GM23338 (cell line): ENCODE results near the gene JUP.

Experiments
- CREB1 ChIP-seq: fragments of 250-450 bp; sonication (Bioruptor Pico); IDR thresholded peaks from 2 replicates; pipeline ENCODE4 v1.5.0; 2020; ENCODE audit warnings: low read depth, mild to moderate bottlenecking, moderate library complexity
- EZH2 ChIP-seq: fragments of 200-600 bp; sonication (generic); IDR thresholded peaks from one replicate; pipeline ENCODE4 v1.8.0; 2017; ENCODE audit warnings: antibody characterized with exemption, mild to moderate bottlenecking, low read depth; ENCODE audit not compliant: unreplicated experiment
- EZH2phosphoT487 ChIP-seq: fragments of 200-600 bp; sonication (generic); IDR thresholded peaks from one replicate; pipeline ENCODE4 v1.8.1; 2018; ENCODE audit warnings: antibody characterized with exemption; ENCODE audit not compliant: unreplicated experiment
- JUNB ChIP-seq: IDR thresholded peaks from one replicate; pipeline ENCODE4 v1.6.1; 2016; ENCODE audit warnings: antibody characterized with exemption; ENCODE audit not compliant: unreplicated experiment
- NANOG ChIP-seq: IDR thresholded peaks from 2 replicates; pipeline ENCODE4 v1.6.1; 2016; ENCODE audit warnings: antibody characterized with exemption, borderline replicate concordance
- POLR2AphosphoS5 ChIP-seq: IDR thresholded peaks from 2 replicates; pipeline ENCODE4 v1.6.1; 2016; ENCODE audit warnings: antibody characterized with exemption, low read depth
- STAT1 ChIP-seq: IDR thresholded peaks from one replicate; pipeline ENCODE4 v1.6.1; 2016; ENCODE audit warnings: antibody characterized with exemption; ENCODE audit not compliant: unreplicated experiment
- ZNF114 ChIP-seq: fragments of 250-450 bp; sonication (Bioruptor Pico); IDR thresholded peaks from 2 replicates; pipeline ENCODE4 v1.5.0; 2020; ENCODE audit warnings: mild to moderate bottlenecking, moderate library complexity
- ZNF331 ChIP-seq: fragments of 250-450 bp; sonication (Bioruptor Pico); IDR thresholded peaks from 2 replicates; pipeline ENCODE4 v1.5.0; 2020; ENCODE audit warnings: low read depth, mild to moderate bottlenecking, moderate library complexity
- TF ChIP-seq, protein P1 (sequence below), 2 experiments: fragments of 200-600 bp in 1 of 2; sonication (generic) in 1 of 2; conservative IDR thresholded peaks; 2 replicates each; pipeline versions ENCODE4 v1.5.1 to v1.6.1; 2016 to 2017; ENCODE audit warnings: antibody characterized with exemption in 2 of 2, low read depth in 2 of 2, mild to moderate bottlenecking in 2 of 2, moderate library complexity in 1 of 2
- TF ChIP-seq, protein P2 (sequence below): IDR thresholded peaks from one replicate; pipeline ENCODE4 v1.6.1; 2018; ENCODE audit warnings: antibody characterized with exemption; ENCODE audit not compliant: unreplicated experiment
- TF ChIP-seq, protein P3 (sequence below): fragments of 250-450 bp; sonication (Bioruptor Pico); IDR thresholded peaks from 2 replicates; pipeline ENCODE4 v1.5.0; 2020; ENCODE audit warnings: mild to moderate bottlenecking, moderate library complexity
- TF ChIP-seq, protein P4 (sequence below): IDR thresholded peaks from 2 replicates; pipeline ENCODE4 v1.6.1; 2016; ENCODE audit warnings: antibody characterized with exemption

DNA sequence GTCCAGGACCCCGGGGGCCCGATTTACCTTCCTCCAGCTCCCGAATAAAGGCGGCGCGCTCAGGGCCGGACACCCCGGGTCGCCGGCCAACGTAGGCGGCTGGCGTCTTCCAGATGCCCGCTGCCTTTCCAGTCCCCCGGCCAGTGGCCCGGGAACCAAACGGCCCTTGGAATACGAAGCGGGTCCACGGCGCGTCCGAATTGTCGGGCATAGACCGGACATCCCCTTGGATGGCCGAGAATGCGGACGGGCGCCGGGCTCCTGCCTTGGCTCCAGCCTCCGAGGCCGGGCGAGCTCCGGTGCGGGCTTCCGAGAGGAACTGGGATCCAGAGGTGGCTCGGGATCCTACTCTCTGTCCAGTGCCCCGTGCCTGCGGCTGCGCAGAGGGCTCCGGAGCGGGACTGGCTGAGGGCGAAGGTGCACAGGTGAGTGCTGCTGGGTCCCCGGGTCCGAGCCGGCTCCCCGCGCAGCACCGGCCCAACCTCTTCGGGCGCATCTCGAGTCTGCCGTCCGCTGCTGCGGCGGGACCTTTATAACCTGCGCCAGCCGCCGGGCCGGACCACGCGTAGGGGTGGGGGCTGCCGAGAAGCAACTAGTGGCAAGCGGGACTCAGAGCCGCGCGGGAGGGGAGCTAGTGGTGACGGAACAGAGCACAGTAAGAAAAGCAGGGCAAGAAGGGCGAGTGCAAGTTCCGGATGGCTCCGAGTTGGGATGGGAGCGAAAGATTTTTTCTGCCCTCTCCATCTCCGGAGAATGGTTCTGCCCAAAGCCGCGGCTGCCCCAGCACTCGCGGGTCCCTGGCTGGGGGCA is 52.2 kb downstream of the JUP start, which contains the start of gene HAP1:
- TF ChIP-seq, protein P1, sequence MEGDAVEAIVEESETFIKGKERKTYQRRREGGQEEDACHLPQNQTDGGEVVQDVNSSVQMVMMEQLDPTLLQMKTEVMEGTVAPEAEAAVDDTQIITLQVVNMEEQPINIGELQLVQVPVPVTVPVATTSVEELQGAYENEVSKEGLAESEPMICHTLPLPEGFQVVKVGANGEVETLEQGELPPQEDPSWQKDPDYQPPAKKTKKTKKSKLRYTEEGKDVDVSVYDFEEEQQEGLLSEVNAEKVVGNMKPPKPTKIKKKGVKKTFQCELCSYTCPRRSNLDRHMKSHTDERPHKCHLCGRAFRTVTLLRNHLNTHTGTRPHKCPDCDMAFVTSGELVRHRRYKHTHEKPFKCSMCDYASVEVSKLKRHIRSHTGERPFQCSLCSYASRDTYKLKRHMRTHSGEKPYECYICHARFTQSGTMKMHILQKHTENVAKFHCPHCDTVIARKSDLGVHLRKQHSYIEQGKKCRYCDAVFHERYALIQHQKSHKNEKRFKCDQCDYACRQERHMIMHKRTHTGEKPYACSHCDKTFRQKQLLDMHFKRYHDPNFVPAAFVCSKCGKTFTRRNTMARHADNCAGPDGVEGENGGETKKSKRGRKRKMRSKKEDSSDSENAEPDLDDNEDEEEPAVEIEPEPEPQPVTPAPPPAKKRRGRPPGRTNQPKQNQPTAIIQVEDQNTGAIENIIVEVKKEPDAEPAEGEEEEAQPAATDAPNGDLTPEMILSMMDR (conservative IDR thresholded peaks at IDR 0.05; ENCODE audit: low read depth in 2 of 2): no peak
- TF ChIP-seq JUNB (no peak), POLR2AphosphoS5 (peak; percentile 98), ZNF114 (CRISPR knock-in tag) (peak; percentile 76; the same call in 1 of the 2 replicates), EZH2 (peak; percentile 26), NANOG (no peak), CREB1 (CRISPR knock-in tag) (no peak), EZH2phosphoT487 (no peak), ZNF331 (CRISPR knock-in tag) (no peak), STAT1 (no peak)
- TF ChIP-seq, protein P2, sequence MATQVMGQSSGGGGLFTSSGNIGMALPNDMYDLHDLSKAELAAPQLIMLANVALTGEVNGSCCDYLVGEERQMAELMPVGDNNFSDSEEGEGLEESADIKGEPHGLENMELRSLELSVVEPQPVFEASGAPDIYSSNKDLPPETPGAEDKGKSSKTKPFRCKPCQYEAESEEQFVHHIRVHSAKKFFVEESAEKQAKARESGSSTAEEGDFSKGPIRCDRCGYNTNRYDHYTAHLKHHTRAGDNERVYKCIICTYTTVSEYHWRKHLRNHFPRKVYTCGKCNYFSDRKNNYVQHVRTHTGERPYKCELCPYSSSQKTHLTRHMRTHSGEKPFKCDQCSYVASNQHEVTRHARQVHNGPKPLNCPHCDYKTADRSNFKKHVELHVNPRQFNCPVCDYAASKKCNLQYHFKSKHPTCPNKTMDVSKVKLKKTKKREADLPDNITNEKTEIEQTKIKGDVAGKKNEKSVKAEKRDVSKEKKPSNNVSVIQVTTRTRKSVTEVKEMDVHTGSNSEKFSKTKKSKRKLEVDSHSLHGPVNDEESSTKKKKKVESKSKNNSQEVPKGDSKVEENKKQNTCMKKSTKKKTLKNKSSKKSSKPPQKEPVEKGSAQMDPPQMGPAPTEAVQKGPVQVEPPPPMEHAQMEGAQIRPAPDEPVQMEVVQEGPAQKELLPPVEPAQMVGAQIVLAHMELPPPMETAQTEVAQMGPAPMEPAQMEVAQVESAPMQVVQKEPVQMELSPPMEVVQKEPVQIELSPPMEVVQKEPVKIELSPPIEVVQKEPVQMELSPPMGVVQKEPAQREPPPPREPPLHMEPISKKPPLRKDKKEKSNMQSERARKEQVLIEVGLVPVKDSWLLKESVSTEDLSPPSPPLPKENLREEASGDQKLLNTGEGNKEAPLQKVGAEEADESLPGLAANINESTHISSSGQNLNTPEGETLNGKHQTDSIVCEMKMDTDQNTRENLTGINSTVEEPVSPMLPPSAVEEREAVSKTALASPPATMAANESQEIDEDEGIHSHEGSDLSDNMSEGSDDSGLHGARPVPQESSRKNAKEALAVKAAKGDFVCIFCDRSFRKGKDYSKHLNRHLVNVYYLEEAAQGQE: no peak
- TF ChIP-seq, protein P3, sequence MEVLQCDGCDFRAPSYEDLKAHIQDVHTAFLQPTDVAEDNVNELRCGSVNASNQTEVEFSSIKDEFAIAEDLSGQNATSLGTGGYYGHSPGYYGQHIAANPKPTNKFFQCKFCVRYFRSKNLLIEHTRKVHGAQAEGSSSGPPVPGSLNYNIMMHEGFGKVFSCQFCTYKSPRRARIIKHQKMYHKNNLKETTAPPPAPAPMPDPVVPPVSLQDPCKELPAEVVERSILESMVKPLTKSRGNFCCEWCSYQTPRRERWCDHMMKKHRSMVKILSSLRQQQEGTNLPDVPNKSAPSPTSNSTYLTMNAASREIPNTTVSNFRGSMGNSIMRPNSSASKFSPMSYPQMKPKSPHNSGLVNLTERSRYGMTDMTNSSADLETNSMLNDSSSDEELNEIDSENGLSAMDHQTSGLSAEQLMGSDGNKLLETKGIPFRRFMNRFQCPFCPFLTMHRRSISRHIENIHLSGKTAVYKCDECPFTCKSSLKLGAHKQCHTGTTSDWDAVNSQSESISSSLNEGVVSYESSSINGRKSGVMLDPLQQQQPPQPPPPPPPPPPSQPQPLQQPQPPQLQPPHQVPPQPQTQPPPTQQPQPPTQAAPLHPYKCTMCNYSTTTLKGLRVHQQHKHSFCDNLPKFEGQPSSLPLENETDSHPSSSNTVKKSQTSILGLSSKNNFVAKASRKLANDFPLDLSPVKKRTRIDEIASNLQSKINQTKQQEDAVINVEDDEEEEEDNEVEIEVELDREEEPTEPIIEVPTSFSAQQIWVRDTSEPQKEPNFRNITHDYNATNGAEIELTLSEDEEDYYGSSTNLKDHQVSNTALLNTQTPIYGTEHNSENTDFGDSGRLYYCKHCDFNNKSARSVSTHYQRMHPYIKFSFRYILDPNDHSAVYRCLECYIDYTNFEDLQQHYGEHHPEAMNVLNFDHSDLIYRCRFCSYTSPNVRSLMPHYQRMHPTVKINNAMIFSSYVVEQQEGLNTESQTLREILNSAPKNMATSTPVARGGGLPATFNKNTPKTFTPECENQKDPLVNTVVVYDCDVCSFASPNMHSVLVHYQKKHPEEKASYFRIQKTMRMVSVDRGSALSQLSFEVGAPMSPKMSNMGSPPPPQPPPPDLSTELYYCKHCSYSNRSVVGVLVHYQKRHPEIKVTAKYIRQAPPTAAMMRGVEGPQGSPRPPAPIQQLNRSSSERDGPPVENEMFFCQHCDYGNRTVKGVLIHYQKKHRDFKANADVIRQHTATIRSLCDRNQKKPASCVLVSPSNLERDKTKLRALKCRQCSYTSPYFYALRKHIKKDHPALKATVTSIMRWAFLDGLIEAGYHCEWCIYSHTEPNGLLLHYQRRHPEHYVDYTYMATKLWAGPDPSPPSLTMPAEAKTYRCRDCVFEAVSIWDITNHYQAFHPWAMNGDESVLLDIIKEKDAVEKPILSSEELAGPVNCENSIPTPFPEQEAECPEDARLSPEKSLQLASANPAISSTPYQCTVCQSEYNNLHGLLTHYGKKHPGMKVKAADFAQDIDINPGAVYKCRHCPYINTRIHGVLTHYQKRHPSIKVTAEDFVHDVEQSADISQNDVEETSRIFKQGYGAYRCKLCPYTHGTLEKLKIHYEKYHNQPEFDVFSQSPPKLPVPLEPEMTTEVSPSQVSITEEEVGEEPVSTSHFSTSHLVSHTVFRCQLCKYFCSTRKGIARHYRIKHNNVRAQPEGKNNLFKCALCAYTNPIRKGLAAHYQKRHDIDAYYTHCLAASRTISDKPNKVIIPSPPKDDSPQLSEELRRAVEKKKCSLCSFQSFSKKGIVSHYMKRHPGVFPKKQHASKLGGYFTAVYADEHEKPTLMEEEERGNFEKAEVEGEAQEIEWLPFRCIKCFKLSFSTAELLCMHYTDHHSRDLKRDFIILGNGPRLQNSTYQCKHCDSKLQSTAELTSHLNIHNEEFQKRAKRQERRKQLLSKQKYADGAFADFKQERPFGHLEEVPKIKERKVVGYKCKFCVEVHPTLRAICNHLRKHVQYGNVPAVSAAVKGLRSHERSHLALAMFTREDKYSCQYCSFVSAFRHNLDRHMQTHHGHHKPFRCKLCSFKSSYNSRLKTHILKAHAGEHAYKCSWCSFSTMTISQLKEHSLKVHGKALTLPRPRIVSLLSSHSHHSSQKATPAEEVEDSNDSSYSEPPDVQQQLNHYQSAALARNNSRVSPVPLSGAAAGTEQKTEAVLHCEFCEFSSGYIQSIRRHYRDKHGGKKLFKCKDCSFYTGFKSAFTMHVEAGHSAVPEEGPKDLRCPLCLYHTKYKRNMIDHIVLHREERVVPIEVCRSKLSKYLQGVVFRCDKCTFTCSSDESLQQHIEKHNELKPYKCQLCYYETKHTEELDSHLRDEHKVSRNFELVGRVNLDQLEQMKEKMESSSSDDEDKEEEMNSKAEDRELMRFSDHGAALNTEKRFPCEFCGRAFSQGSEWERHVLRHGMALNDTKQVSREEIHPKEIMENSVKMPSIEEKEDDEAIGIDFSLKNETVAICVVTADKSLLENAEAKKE (CRISPR knock-in tag): no peak
- TF ChIP-seq, protein P4, sequence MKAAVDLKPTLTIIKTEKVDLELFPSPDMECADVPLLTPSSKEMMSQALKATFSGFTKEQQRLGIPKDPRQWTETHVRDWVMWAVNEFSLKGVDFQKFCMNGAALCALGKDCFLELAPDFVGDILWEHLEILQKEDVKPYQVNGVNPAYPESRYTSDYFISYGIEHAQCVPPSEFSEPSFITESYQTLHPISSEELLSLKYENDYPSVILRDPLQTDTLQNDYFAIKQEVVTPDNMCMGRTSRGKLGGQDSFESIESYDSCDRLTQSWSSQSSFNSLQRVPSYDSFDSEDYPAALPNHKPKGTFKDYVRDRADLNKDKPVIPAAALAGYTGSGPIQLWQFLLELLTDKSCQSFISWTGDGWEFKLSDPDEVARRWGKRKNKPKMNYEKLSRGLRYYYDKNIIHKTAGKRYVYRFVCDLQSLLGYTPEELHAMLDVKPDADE: no peak
